Thymus (tissue), 11 donors: ENCODE results near the gene DNAJC3. TPM values are rescaled to one million over a fixed set of nuclear protein-coding genes. Genes with fewer than 3 reads are reported as not detected.
"Not testable (repeated sequence)": the region's sequence is repeated elsewhere in the genome, so short reads cannot be mapped to it uniquely, and the experiment has no call there.

Experiments
- DNase-seq, 9 donors: peaks; one replicate each; pipeline ENCODE4 v3.0.0-alpha.2; 2013; ENCODE audit warnings: low spot score in 9 of 9, low read depth in 6 of 9, missing footprints in 1 of 9
- H3K27ac ChIP-seq, 2 donors: one replicate each; pipeline ENCODE4 v1.5.1; 2013; ENCODE audit warnings: control low read depth in 1 of 2, low read depth in 1 of 2, low read length in 1 of 2, mild to moderate bottlenecking in 1 of 2, moderate library complexity in 1 of 2
- H3K27me3 ChIP-seq, 2 donors: one replicate each; pipeline ENCODE4 v1.5.1; 2013; ENCODE audit warnings: low read length in 1 of 2; ENCODE audit not compliant: control insufficient read depth in 2 of 2, insufficient read depth in 1 of 2
- H3K36me3 ChIP-seq, 2 donors: one replicate each; pipeline ENCODE4 v1.5.1; 2013; ENCODE audit warnings: low read length in 1 of 2, mild to moderate bottlenecking in 1 of 2, moderate library complexity in 1 of 2; ENCODE audit not compliant: control insufficient read depth in 2 of 2, insufficient read depth in 2 of 2
- H3K4me1 ChIP-seq, 2 donors: one replicate each; pipeline ENCODE4 v1.5.1; 2013; ENCODE audit warnings: low read length in 2 of 2; ENCODE audit not compliant: control insufficient read depth in 2 of 2, insufficient read depth in 2 of 2
- H3K4me3 ChIP-seq, 2 donors: one replicate each; pipeline ENCODE4 v1.5.1; 2013; ENCODE audit warnings: low read length in 2 of 2, control low read depth in 1 of 2, mild to moderate bottlenecking in 1 of 2
- H3K9me3 ChIP-seq, 2 donors: one replicate each; pipeline ENCODE4 v1.5.1; 2013; ENCODE audit warnings: low read length in 1 of 2, mild to moderate bottlenecking in 1 of 2; ENCODE audit not compliant: control insufficient read depth in 2 of 2, insufficient read depth in 1 of 2
- WGBS: extraction: QIAGEN DNeasy Blood & Tissue Kit; methylation state at CpG from one replicate; pipeline ENCODE4 v1.1.7; 2013; 5-methylcytosine and 5-hydroxymethylcytosine counted together
- polyA plus RNA-seq: library from polyadenylated mRNA; stranded (reverse); fragments of 200-250 nt; gene quantifications from one replicate; pipeline ENCODE4 v1.2.3, GENCODE V29; 2013
- total RNA-seq: library from RNA; stranded (reverse); fragments of 120-200 nt; gene quantifications from one replicate; pipeline ENCODE4 v1.2.4, GENCODE V29; 2013
- donor health status: healthy.

DNAJC3 gene
- total and polyA plus RNA-seq, 2 donors: 15.3 to 16.1 TPM

- no peak for DNase-seq
- Histone ChIP-seq H3K36me3 (peaks cover 0 to 2% of the 10 kb centered on the region in 2 donors), H3K4me1 (no peaks in the 10 kb centered on the region), H3K9me3 (no peaks in the 10 kb centered on the region), H3K4me3 (no peak overlapping the region), H3K27me3 (no peaks in the 10 kb centered on the region), H3K27ac (no peak overlapping the region)
- 97% methylated on average over 1 of the region's 1 CpG for WGBS
These were observed 45.3 kb downstream of the DNAJC3 start for GRCh38 chr13:95722241-95722640.

GRCh38 chr13:95723438-95723837 lies 46.5 kb downstream of the DNAJC3 start:
- WGBS: 42% methylated on average over 1 of the region's 1 CpG
- Histone ChIP-seq H3K36me3 (peaks cover 0 to 2% of the 10 kb centered on the region in 2 donors), H3K4me3 (no peak overlapping the region), H3K9me3 (no peaks in the 10 kb centered on the region), H3K27me3 (no peaks in the 10 kb centered on the region), H3K27ac (no peak overlapping the region), H3K4me1 (no peaks in the 10 kb centered on the region)
- DNase-seq: peak in 1 of 9 donors; percentile 22

GRCh38 chr13:95724252-95724651 lies 47.3 kb downstream of the DNAJC3 start:
- Histone ChIP-seq H3K27me3 (no peaks in the 10 kb centered on the region), H3K27ac (no peak overlapping the region), H3K36me3 (peaks cover 0 to 2% of the 10 kb centered on the region in 2 donors), H3K4me3 (no peak overlapping the region), H3K9me3 (no peaks in the 10 kb centered on the region), H3K4me1 (no peaks in the 10 kb centered on the region)
- 99% methylated on average over 3 of the region's 3 CpGs for WGBS
- no peak for DNase-seq

GRCh38 chr13:95726876-95727275 lies 49.9 kb downstream of the DNAJC3 start:
- Histone ChIP-seq H3K9me3 (peaks cover 0 to 4% of the 10 kb centered on the region in 2 donors), H3K4me1 (no peaks in the 10 kb centered on the region), H3K4me3 (no peak overlapping the region), H3K36me3 (peaks cover 0 to 2% of the 10 kb centered on the region in 2 donors), H3K27me3 (no peaks in the 10 kb centered on the region), H3K27ac (no peak overlapping the region)
- DNase-seq: no peak
- WGBS: 97% methylated on average over 3 of the region's 3 CpGs

- no peaks in the 10 kb centered on the region for H3K27me3 ChIP-seq
- no peak overlapping the region for H3K4me3 ChIP-seq
- no peak for DNase-seq
- H3K36me3 ChIP-seq: peaks cover 0 to 2% of the 10 kb centered on the region in 2 donors
- H3K27ac ChIP-seq: no peak overlapping the region
- H3K9me3 ChIP-seq: peaks cover 0 to 9% of the 10 kb centered on the region in 2 donors
- no peaks in the 10 kb centered on the region for H3K4me1 ChIP-seq
- 83% methylated on average over 2 of the region's 2 CpGs for WGBS
These were observed 52.0 kb downstream of the DNAJC3 start for GRCh38 chr13:95728957-95729356.

GRCh38 chr13:95734124-95734523 lies 57.2 kb downstream of the DNAJC3 start:
- no peaks in the 10 kb centered on the region for H3K36me3 ChIP-seq
- no peaks in the 10 kb centered on the region for H3K27me3 ChIP-seq
- DNase-seq: no peak
- H3K27ac ChIP-seq: no peak overlapping the region
- peaks cover 0 to 9% of the 10 kb centered on the region in 2 donors for H3K9me3 ChIP-seq
- no peak overlapping the region for H3K4me3 ChIP-seq
- 98% methylated on average over 2 of the region's 2 CpGs for WGBS
- H3K4me1 ChIP-seq: no peaks in the 10 kb centered on the region

GRCh38 chr13:95740071-95740978 lies 63.4 kb downstream of the DNAJC3 start:
- not testable (repeated sequence) for H3K27ac ChIP-seq, H3K36me3 ChIP-seq, H3K9me3 ChIP-seq, H3K27me3 ChIP-seq, H3K4me3 ChIP-seq, H3K4me1 ChIP-seq, DNase-seq
- 98% methylated on average over 10 of the region's 37 CpGs for WGBS

GRCh38 chr13:95740979-95741320 lies 64.0 kb downstream of the DNAJC3 start:
- no peak for DNase-seq
- Histone ChIP-seq H3K36me3 (no peaks in the 10 kb centered on the region), H3K4me3 (no peak overlapping the region), H3K27me3 (no peaks in the 10 kb centered on the region), H3K9me3 (no peaks in the 10 kb centered on the region), H3K27ac (no peak overlapping the region), H3K4me1 (no peaks in the 10 kb centered on the region)

GRCh38 chr13:95741584-95742563 lies 64.9 kb downstream of the DNAJC3 start:
- Histone ChIP-seq H3K4me1 (no peaks in the 10 kb centered on the region), H3K27ac (no peak overlapping the region), H3K36me3 (no peaks in the 10 kb centered on the region), H3K9me3 (no peaks in the 10 kb centered on the region), H3K4me3 (no peak overlapping the region), H3K27me3 (no peaks in the 10 kb centered on the region)
- DNase-seq: no peak
- WGBS: 95% methylated on average over 4 of the region's 4 CpGs
